CD14-positive monocyte (primary cell): ENCODE results near the gene MLC1. TPM values are rescaled to one million over a fixed set of nuclear protein-coding genes. Genes with fewer than 3 reads are reported as not detected.

Experiments used
- DNase-seq, 3 donors: peaks; one replicate each; pipeline ENCODE4 v3.0.0-alpha.2; 2011 to 2022
- H2AFZ ChIP-seq: 2 replicates; pipeline ENCODE4 v1.6.0; 2012; ENCODE audit warnings: mild to moderate bottlenecking, low read depth, low read length, inconsistent platforms; ENCODE audit not compliant: insufficient read depth, poor library complexity, severe bottlenecking
- H3K27ac ChIP-seq, 2 donors: 1 replicate in 1 of 2; 2 replicates in 1 of 2; pipeline ENCODE4 v1.5.1; 2012 to 2013; ENCODE audit warnings: low read length in 2 of 2, control low read depth in 1 of 2, inconsistent platforms in 1 of 2, low read depth in 1 of 2, mild to moderate bottlenecking in 1 of 2
- H3K27me3 ChIP-seq, 2 donors: one replicate each; pipeline versions ENCODE4 v1.6.0 to v1.6.1; 2011 to 2013; ENCODE audit warnings: low read length in 2 of 2; ENCODE audit not compliant: control insufficient read depth in 2 of 2, insufficient read depth in 2 of 2
- H3K36me3 ChIP-seq, 2 donors: replicated peaks in 1 of 2; 1 replicate in 1 of 2; 2 replicates in 1 of 2; pipeline versions ENCODE4 v1.5.1 to v1.6.1; 2012 to 2013; ENCODE audit warnings: low read length in 2 of 2, control low read depth in 1 of 2, inconsistent platforms in 1 of 2, mild to moderate bottlenecking in 1 of 2; ENCODE audit not compliant: insufficient read depth in 2 of 2, control insufficient read depth in 1 of 2
- H3K4me1 ChIP-seq, 2 donors: 1 replicate in 1 of 2; 2 replicates in 1 of 2; pipeline versions ENCODE4 v1.5.1 to v1.6.1; 2012 to 2013; ENCODE audit warnings: low read length in 2 of 2, control low read depth in 1 of 2, inconsistent platforms in 1 of 2, mild to moderate bottlenecking in 1 of 2, moderate library complexity in 1 of 2; ENCODE audit not compliant: insufficient read depth in 2 of 2, control insufficient read depth in 1 of 2
- H3K4me2 ChIP-seq: replicated peaks from 2 replicates; pipeline ENCODE3; 2012; ENCODE audit warnings: low read length, moderate library complexity, mild to moderate bottlenecking; ENCODE audit not compliant: poor library complexity, severe bottlenecking; ENCODE audit errors: extremely low read depth
- H3K4me3 ChIP-seq, 3 experiments: fragments of 200-600 bp in 1 of 3; sonication (generic) in 1 of 3; replicated peaks in 1 of 3; 1 replicate in 2 of 3; 2 replicates in 1 of 3; pipeline ENCODE4 v1.5.1; 2011 to 2013; ENCODE audit warnings: low read length in 3 of 3, mild to moderate bottlenecking in 3 of 3, control low read depth in 2 of 3, low read depth in 2 of 3, inconsistent platforms in 1 of 3, moderate library complexity in 1 of 3
- H3K79me2 ChIP-seq: 2 replicates; pipeline ENCODE4 v1.6.0; 2012; ENCODE audit warnings: mild to moderate bottlenecking, control low read depth, inconsistent platforms, low read length, moderate library complexity; ENCODE audit not compliant: insufficient read depth
- H3K9ac ChIP-seq: 2 replicates; pipeline ENCODE4 v1.6.0; 2017; ENCODE audit warnings: low read length, mild to moderate bottlenecking; ENCODE audit not compliant: insufficient read depth, poor library complexity, severe bottlenecking
- H3K9me3 ChIP-seq, 2 donors: replicated peaks in 1 of 2; 1 replicate in 1 of 2; 2 replicates in 1 of 2; pipeline versions ENCODE4 v1.5.1 to v1.6.1; 2012 to 2013; ENCODE audit warnings: low read length in 2 of 2, control low read depth in 1 of 2; ENCODE audit not compliant: control insufficient read depth in 1 of 2, insufficient read depth in 1 of 2
- H4K20me1 ChIP-seq: 2 replicates; pipeline ENCODE4 v1.6.0; 2012; ENCODE audit warnings: mild to moderate bottlenecking, low read length, control low read depth, moderate library complexity; ENCODE audit not compliant: insufficient read depth
- H3K27ac Mint-ChIP-seq, 7 donors: one replicate each; pipeline ENCODE4 v1.8.0; 2020; ENCODE audit warnings: mild to moderate bottlenecking in 7 of 7, mixed read lengths in 7 of 7, moderate library complexity in 6 of 7, inconsistent platforms in 2 of 7
- H3K27me3 Mint-ChIP-seq, 3 donors: one replicate each; pipeline ENCODE4 v1.8.0; 2021 to 2022; ENCODE audit warnings: low read depth in 3 of 3, mild to moderate bottlenecking in 3 of 3, mixed read lengths in 3 of 3, moderate library complexity in 3 of 3, inconsistent platforms in 1 of 3
- H3K36me3 Mint-ChIP-seq, 2 donors: one replicate each; pipeline ENCODE4 v1.8.0; 2020; ENCODE audit warnings: mixed read lengths in 2 of 2, inconsistent platforms in 1 of 2, mild to moderate bottlenecking in 1 of 2
- H3K4me1 Mint-ChIP-seq: one replicate; pipeline ENCODE4 v1.8.0; 2020; ENCODE audit warnings: mild to moderate bottlenecking, mixed read lengths
- H3K4me3 Mint-ChIP-seq, 2 donors: one replicate each; pipeline ENCODE4 v1.8.0; 2020; ENCODE audit warnings: mild to moderate bottlenecking in 2 of 2, mixed read lengths in 2 of 2, moderate library complexity in 1 of 2
- H3K9me3 Mint-ChIP-seq, 7 donors: one replicate each; pipeline ENCODE4 v1.8.0; 2020 to 2022; ENCODE audit warnings: mixed read lengths in 7 of 7, mild to moderate bottlenecking in 6 of 7, moderate library complexity in 6 of 7, inconsistent platforms in 2 of 7
- WGBS: methylation state at CpG from one replicate; pipeline ENCODE4 v1.1.5; 2013; ENCODE audit warnings: missing lambda C conversion rate; ENCODE audit not compliant: insufficient coverage; 5-methylcytosine and 5-hydroxymethylcytosine counted together
- intact Hi-C, 2 donors: fragments of 100-400 bp; cut with micrococcal nuclease; formaldehyde crosslinking; loops; one replicate each; pipeline versions ENCODE4 v1.15.0 to v1.15.1; 2023
- polyA plus RNA-seq, 3 donors: library from polyadenylated mRNA; depleted of rRNA in 1 of 3; unstranded in 2 of 3; stranded (reverse) in 1 of 3; fragments of 300-500 nt in 2 of 3; fragments of >200 nt in 1 of 3; fragmentation: Illumina TruSeq in 2 of 3; gene quantifications; 1 replicate in 2 of 3; 2 replicates in 1 of 3; pipeline ENCODE4 v1.2.3, GENCODE V29; 2012 to 2021
- TF ChIP-seq, protein P1 (sequence below): fragments of 200-600 bp; IDR thresholded peaks from one replicate; pipeline ENCODE4 v1.8.0; 2022; ENCODE audit warnings: antibody characterized with exemption, mild to moderate bottlenecking

The MLC1 gene
- polyA plus RNA-seq, 3 donors: 1.6 to 3.6 (median 1.8) TPM

GRCh38 chr22:50057278-50058060 is 27.8 kb downstream of the MLC1 start:
- TF ChIP-seq, protein P1, sequence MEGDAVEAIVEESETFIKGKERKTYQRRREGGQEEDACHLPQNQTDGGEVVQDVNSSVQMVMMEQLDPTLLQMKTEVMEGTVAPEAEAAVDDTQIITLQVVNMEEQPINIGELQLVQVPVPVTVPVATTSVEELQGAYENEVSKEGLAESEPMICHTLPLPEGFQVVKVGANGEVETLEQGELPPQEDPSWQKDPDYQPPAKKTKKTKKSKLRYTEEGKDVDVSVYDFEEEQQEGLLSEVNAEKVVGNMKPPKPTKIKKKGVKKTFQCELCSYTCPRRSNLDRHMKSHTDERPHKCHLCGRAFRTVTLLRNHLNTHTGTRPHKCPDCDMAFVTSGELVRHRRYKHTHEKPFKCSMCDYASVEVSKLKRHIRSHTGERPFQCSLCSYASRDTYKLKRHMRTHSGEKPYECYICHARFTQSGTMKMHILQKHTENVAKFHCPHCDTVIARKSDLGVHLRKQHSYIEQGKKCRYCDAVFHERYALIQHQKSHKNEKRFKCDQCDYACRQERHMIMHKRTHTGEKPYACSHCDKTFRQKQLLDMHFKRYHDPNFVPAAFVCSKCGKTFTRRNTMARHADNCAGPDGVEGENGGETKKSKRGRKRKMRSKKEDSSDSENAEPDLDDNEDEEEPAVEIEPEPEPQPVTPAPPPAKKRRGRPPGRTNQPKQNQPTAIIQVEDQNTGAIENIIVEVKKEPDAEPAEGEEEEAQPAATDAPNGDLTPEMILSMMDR: no peak
- Histone ChIP-seq H3K27ac (no peak overlapping the region), H3K36me3 (no peaks in the 10 kb centered on the region), H3K4me1 (peaks cover 3 to 25% of the 10 kb centered on the region in 2 donors), H3K9ac (no peak overlapping the region), H2AFZ (no peak overlapping the region), H4K20me1 (no peaks in the 10 kb centered on the region), H3K4me3 (no peak overlapping the region), H3K9me3 (peaks cover 7 to 11% of the 10 kb centered on the region in 2 donors), H3K4me2 (no peak overlapping the region), H3K27me3 (peaks cover 5 to 31% of the 10 kb centered on the region in 2 donors), H3K79me2 (no peaks in the 10 kb centered on the region)
- peaks cover 0 to 20% (median 12%) of the 10 kb centered on the region in 7 donors for H3K9me3 Mint-ChIP-seq
- peaks cover 6 to 7% of the 10 kb centered on the region in 2 donors for H3K36me3 Mint-ChIP-seq
- intact Hi-C loops: no loop called here
- H3K4me1 Mint-ChIP-seq: peaks cover 16% of the 10 kb centered on the region
- peaks cover 26 to 42% (median 30%) of the 10 kb centered on the region in 3 donors for H3K27me3 Mint-ChIP-seq
- H3K4me3 Mint-ChIP-seq: peak overlapping the region; percentile 3 to 74
- 94% methylated on average over 12 of the region's 14 CpGs for WGBS
- DNase-seq: no peak
- H3K27ac Mint-ChIP-seq: no peak overlapping the region

DNA sequence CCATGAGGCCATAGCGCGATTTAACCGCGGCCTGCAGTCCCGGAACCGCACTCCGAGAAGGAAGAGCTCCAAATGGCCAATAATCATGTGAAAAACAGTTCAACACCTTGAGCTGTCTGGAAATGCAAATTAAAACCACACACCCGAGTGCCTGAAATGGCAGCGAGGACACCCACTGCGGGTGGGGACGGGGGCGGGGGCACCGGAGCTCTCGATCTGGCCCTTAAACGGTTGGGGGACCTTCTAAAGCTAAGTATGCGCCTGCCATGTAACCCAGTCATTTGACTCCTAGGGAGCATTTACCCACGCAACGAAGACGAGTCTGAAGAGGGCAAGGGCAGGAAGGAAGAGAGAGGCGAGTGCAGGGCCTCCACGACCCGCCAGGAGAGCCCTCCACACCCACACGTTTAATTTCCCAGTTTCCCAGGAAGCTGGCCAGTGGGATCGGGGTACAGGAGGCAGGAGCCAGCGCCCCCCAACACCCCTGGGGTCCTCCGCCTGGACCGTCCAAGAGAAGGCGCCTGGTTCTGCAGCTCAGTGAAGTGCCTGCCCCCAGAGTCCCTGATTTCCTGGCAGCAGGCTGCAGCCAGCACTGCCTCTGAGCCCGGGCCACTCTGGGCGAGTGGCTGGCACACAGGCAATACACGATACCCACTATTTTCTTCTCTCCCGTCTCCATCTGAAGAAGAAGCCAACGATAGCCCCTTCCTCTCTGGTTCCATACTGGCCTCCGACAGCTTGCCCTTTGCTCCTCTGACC is 28.8 kb downstream of the MLC1 start:
- no peak overlapping the region for H3K4me3 ChIP-seq
- H3K36me3 Mint-ChIP-seq: peaks cover 6% of the 10 kb centered on the region in 2 donors
- TF ChIP-seq, protein P1: no peak
- no peaks in the 10 kb centered on the region for H3K79me2 ChIP-seq
- no peak overlapping the region for H3K27ac ChIP-seq
- no peak overlapping the region for H2AFZ ChIP-seq
- DNase-seq: no peak
- H3K27ac Mint-ChIP-seq: no peak overlapping the region
- H4K20me1 ChIP-seq: no peaks in the 10 kb centered on the region
- H3K36me3 ChIP-seq: no peaks in the 10 kb centered on the region
- peaks cover 3 to 19% of the 10 kb centered on the region in 2 donors for H3K4me1 ChIP-seq
- H3K9me3 Mint-ChIP-seq: peaks cover 0 to 22% (median 12%) of the 10 kb centered on the region in 7 donors
- intact Hi-C loops: no loop called here
- peaks cover 5 to 31% of the 10 kb centered on the region in 2 donors for H3K27me3 ChIP-seq
- peak overlapping the region in 1 of 2 donors; percentile 44 for H3K4me3 Mint-ChIP-seq
- no peak overlapping the region for H3K4me2 ChIP-seq
- H3K9me3 ChIP-seq: peaks cover 7 to 11% of the 10 kb centered on the region in 2 donors
- H3K4me1 Mint-ChIP-seq: peaks cover 13% of the 10 kb centered on the region
- H3K9ac ChIP-seq: no peak overlapping the region
- peaks cover 26 to 41% (median 30%) of the 10 kb centered on the region in 3 donors for H3K27me3 Mint-ChIP-seq
- WGBS: 82% methylated on average over 23 of the region's 34 CpGs
